Vagina (tissue), 2 donors: Measurements from ENCODE around the gene TMEM219.

Source experiments
- POLR2A ChIP-seq, 2 donors: fragments of 450-650 bp; IDR thresholded peaks; one replicate each; pipeline ENCODE4 v1.6.1; 2017; ENCODE audit warnings: antibody characterized with exemption in 2 of 2, mild to moderate bottlenecking in 2 of 2, moderate library complexity in 2 of 2
- TF ChIP-seq, protein P1 (sequence below), 3 experiments: fragments of 450-650 bp in 2 of 3; fragments of 200-600 bp in 1 of 3; sonication (generic) in 1 of 3; IDR thresholded peaks; one replicate each; pipeline ENCODE4 v1.5.1; 2017 to 2019; ENCODE audit warnings: antibody characterized with exemption in 3 of 3, mild to moderate bottlenecking in 2 of 3, moderate library complexity in 2 of 3

DNA sequence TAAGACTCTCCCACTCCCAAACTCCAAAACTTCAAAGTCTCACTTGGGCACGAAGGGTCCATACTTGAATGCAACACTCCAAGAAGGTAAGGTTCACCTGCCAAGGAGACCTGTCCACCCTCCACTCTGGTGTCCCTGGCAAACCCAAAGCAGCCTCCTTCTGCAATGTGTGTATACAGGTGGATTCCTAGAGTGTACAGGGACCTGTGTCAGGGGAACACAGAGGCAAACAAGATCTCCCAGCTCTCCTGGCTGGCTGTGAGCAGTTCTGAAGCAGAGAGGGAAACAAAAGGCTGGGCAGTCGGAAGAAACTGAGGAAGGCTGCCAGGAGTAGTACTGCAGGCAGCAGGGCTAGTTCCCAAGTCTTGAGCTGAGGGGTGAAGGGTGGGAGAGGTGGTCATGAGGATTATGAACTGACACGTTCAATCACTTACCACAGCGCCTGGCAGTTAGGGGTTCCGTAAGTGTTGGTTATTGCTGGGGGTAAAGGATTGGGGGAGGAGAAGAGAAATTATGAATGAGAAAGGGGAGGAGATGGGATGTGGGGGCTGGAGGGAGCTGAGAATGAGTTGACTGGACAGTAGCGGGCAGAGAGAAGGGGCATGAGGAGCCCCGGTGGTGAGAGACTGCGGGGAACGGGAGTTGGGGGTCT is 36.6 kb upstream of the TMEM219 start:
- TF ChIP-seq POLR2A (IDR thresholded peaks at IDR 0.05), result no peak
- TF ChIP-seq, protein P1, sequence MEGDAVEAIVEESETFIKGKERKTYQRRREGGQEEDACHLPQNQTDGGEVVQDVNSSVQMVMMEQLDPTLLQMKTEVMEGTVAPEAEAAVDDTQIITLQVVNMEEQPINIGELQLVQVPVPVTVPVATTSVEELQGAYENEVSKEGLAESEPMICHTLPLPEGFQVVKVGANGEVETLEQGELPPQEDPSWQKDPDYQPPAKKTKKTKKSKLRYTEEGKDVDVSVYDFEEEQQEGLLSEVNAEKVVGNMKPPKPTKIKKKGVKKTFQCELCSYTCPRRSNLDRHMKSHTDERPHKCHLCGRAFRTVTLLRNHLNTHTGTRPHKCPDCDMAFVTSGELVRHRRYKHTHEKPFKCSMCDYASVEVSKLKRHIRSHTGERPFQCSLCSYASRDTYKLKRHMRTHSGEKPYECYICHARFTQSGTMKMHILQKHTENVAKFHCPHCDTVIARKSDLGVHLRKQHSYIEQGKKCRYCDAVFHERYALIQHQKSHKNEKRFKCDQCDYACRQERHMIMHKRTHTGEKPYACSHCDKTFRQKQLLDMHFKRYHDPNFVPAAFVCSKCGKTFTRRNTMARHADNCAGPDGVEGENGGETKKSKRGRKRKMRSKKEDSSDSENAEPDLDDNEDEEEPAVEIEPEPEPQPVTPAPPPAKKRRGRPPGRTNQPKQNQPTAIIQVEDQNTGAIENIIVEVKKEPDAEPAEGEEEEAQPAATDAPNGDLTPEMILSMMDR (IDR thresholded peaks at IDR 0.05), result no peak
